Neural crest cell (in vitro differentiated cells): ENCODE data around the gene CALM3. TPM values are rescaled to one million over a fixed set of nuclear protein-coding genes. Genes with fewer than 3 reads are reported as not detected.

ENCODE experiments used
- DNase-seq: peaks from one replicate; pipeline ENCODE4 v3.0.0; 2021; ENCODE audit warnings: low read depth, mixed read lengths, low spot score
- H3K27ac Mint-ChIP-seq: one replicate; pipeline ENCODE4 v1.8.0; 2021; ENCODE audit warnings: mild to moderate bottlenecking, mixed read lengths; ENCODE audit not compliant: unreplicated experiment
- H3K27me3 Mint-ChIP-seq: 2 replicates; pipeline ENCODE4 v1.8.0; 2021; ENCODE audit warnings: low read depth, mild to moderate bottlenecking, mixed read lengths
- H3K36me3 Mint-ChIP-seq: 2 replicates; pipeline ENCODE4 v1.8.0; 2021; ENCODE audit warnings: low read depth, mild to moderate bottlenecking, mixed read lengths
- H3K4me1 Mint-ChIP-seq: 2 replicates; pipeline ENCODE4 v1.8.0; 2021; ENCODE audit warnings: mixed read lengths
- H3K4me3 Mint-ChIP-seq: one replicate; pipeline ENCODE4 v1.8.0; 2021; ENCODE audit warnings: mild to moderate bottlenecking, mixed read lengths
- H3K9me3 Mint-ChIP-seq: 2 replicates; pipeline ENCODE4 v1.8.0; 2021; ENCODE audit warnings: mixed read lengths
- CTCF ChIP-seq: fragments of 200-600 bp; sonication (generic); conservative IDR thresholded peaks from 2 replicates; pipeline ENCODE4 v1.5.0; 2021; ENCODE audit warnings: antibody characterized with exemption, mild to moderate bottlenecking
- total RNA-seq: library from RNA; stranded (reverse); gene quantifications from 2 replicates; pipeline ENCODE4 v1.2.1, GENCODE V29; 2021

CALM3 gene
- total RNA-seq, 1 donor from 2014 or later = 436 TPM

GRCh38 chr19:46587861-46588260 lies 13.3 kb upstream of the CALM3 start:
- no peaks in the 10 kb centered on the region for H3K4me1 Mint-ChIP-seq
- H3K4me3 Mint-ChIP-seq = no peak overlapping the region
- no peaks in the 10 kb centered on the region for H3K36me3 Mint-ChIP-seq
- H3K9me3 Mint-ChIP-seq = no peaks in the 10 kb centered on the region
- TF ChIP-seq CTCF = no peak
- DNase-seq = no peak
- peaks cover 15% of the 10 kb centered on the region for H3K27me3 Mint-ChIP-seq
- no peak overlapping the region for H3K27ac Mint-ChIP-seq

- H3K27ac Mint-ChIP-seq = no peak overlapping the region
- DNase-seq = no peak
- no peaks in the 10 kb centered on the region for H3K36me3 Mint-ChIP-seq
- no peak overlapping the region for H3K4me3 Mint-ChIP-seq
- no peaks in the 10 kb centered on the region for H3K4me1 Mint-ChIP-seq
- no peak for TF ChIP-seq CTCF
- H3K27me3 Mint-ChIP-seq = peaks cover 9% of the 10 kb centered on the region
- no peaks in the 10 kb centered on the region for H3K9me3 Mint-ChIP-seq
Measured at GRCh38 chr19:46591254-46591653, 9.9 kb upstream of the CALM3 start.

- no peak overlapping the region for H3K4me3 Mint-ChIP-seq
- no peaks in the 10 kb centered on the region for H3K4me1 Mint-ChIP-seq
- no peaks in the 10 kb centered on the region for H3K36me3 Mint-ChIP-seq
- no peaks in the 10 kb centered on the region for H3K9me3 Mint-ChIP-seq
- H3K27me3 Mint-ChIP-seq = peaks cover 7% of the 10 kb centered on the region
- TF ChIP-seq CTCF = no peak
- no peak for DNase-seq
- no peak overlapping the region for H3K27ac Mint-ChIP-seq
Measured at GRCh38 chr19:46591870-46592269, 9.3 kb upstream of the CALM3 start.

- H3K4me1 Mint-ChIP-seq = peaks cover 11% of the 10 kb centered on the region
- no peaks in the 10 kb centered on the region for H3K27me3 Mint-ChIP-seq
- no peak for DNase-seq
- no peak for TF ChIP-seq CTCF
- H3K9me3 Mint-ChIP-seq = peaks cover 9% of the 10 kb centered on the region
- no peak overlapping the region for H3K27ac Mint-ChIP-seq
- peaks cover 7% of the 10 kb centered on the region for H3K36me3 Mint-ChIP-seq
- H3K4me3 Mint-ChIP-seq = no peak overlapping the region
Measured at GRCh38 chr19:46596008-46596407, 5.1 kb upstream of the CALM3 start.

GRCh38 chr19:46598372-46598917 lies 2.7 kb upstream of the CALM3 start:
- Mint-ChIP-seq H3K27ac (no peak overlapping the region), H3K9me3 (peaks cover 9% of the 10 kb centered on the region), H3K4me1 (peaks cover 27% of the 10 kb centered on the region), H3K4me3 (peak overlapping the region; percentile 2), H3K36me3 (peaks cover 7% of the 10 kb centered on the region), H3K27me3 (no peaks in the 10 kb centered on the region)
- DNase-seq = no peak
- no peak for TF ChIP-seq CTCF
